Ovary (tissue), 9 donors: ENCODE data around the gene NEFH. TPM values are rescaled to one million over a fixed set of nuclear protein-coding genes. Genes with fewer than 3 reads are reported as not detected.

Source experiments
- DNase-seq, 5 donors: peaks; one replicate each; pipeline ENCODE4 v3.0.0-alpha.2; 2019 to 2020
- H3K27ac ChIP-seq, 2 donors: fragments of 200-600 bp; one replicate each; pipeline versions ENCODE4 v1.5.1 to v1.8.0; 2019 to 2022
- H3K27me3 ChIP-seq: fragments of 200-600 bp; one replicate; pipeline ENCODE4 v1.8.0; 2022
- H3K36me3 ChIP-seq: fragments of 200-600 bp; sonication (generic); one replicate; pipeline ENCODE4 v1.5.1; 2019
- H3K4me1 ChIP-seq: one replicate; pipeline ENCODE4 v1.8.1; 2013; ENCODE audit warnings: mild to moderate bottlenecking, moderate library complexity; ENCODE audit not compliant: insufficient read depth
- H3K4me3 ChIP-seq: fragments of 200-600 bp; sonication (generic); one replicate; pipeline ENCODE4 v1.5.1; 2017
- H3K9me3 ChIP-seq, 2 donors: fragments of 200-600 bp in 1 of 2; sonication (generic) in 1 of 2; one replicate each; pipeline versions ENCODE4 v1.5.1 to v1.8.1; 2013 to 2019; ENCODE audit warnings: mild to moderate bottlenecking in 1 of 2, moderate library complexity in 1 of 2
- CTCF ChIP-seq, 3 donors: fragments of 450-650 bp in 2 of 3; fragments of 200-600 bp in 1 of 3; IDR thresholded peaks; one replicate each; pipeline versions ENCODE4 v1.5.1 to v1.8.0; 2016 to 2022; ENCODE audit warnings: antibody characterized with exemption in 3 of 3, mild to moderate bottlenecking in 1 of 3
- EP300 ChIP-seq: sonication (generic); formaldehyde crosslinking; IDR thresholded peaks from one replicate; pipeline ENCODE4 v1.6.1; 2017; ENCODE audit warnings: antibody characterized with exemption
- POLR2A ChIP-seq: fragments of 450-650 bp; IDR thresholded peaks from one replicate; pipeline ENCODE4 v1.6.1; 2017; ENCODE audit warnings: antibody characterized with exemption, mild to moderate bottlenecking, moderate library complexity
- WGBS, 3 donors: extraction: QIAGEN DNeasy Blood & Tissue Kit in 1 of 3; methylation state at CpG; one replicate each; pipeline versions ENCODE4 v1.1.5 to v1.1.7; 2013 to 2017; 5-methylcytosine and 5-hydroxymethylcytosine counted together
- intact Hi-C, 4 donors: fragments of 100-400 bp; cut with DNase I; formaldehyde crosslinking; loops; one replicate each; pipeline versions ENCODE4 v1.11.0 to v1.15.1; 2022 to 2023
- polyA plus RNA-seq, 2 donors: library from polyadenylated mRNA; stranded (reverse); fragments of 200-250 nt in 1 of 2; fragments of 350-450 nt in 1 of 2; fragmentation: Illumina TruSeq in 1 of 2; extraction: RNeasy Lipid Tissue Mini Kit (QIAGEN cat#74804) in 1 of 2; gene quantifications; one replicate each; pipeline ENCODE4 v1.2.3, GENCODE V29; 2013 to 2014
- total RNA-seq, 7 donors: library from RNA; depleted of rRNA in 2 of 7; stranded (reverse); fragments of >200 nt in 2 of 7; fragmentation: NEBNext Ultra II Directional in 3 of 7; extraction: Animal tissue kit (Norgen Biotek cat#: 25700) in 3 of 7; gene quantifications; one replicate each; pipeline versions ENCODE4 v1.1.0 to v1.2.4, GENCODE V29; 2016 to 2023
- donor health status: DM: no; HTN: no; CAD: no; lungs with moderate emphysema.
- donor health status: DM: no; HTN: no; CAD: no.
- donor health status: Bipolar disorder and iron deficiency.
- donor health status: DM: yes; HTN: yes; CAD: no.
- donor health status: DM: no; HTN: no; CAD: no.
- donor health status: DM: yes; HTN: yes; CAD: no.

NEFH gene
- total and polyA plus RNA-seq, 9 donors, result 2.6 to 30.6 (median 12.4) TPM

DNA sequence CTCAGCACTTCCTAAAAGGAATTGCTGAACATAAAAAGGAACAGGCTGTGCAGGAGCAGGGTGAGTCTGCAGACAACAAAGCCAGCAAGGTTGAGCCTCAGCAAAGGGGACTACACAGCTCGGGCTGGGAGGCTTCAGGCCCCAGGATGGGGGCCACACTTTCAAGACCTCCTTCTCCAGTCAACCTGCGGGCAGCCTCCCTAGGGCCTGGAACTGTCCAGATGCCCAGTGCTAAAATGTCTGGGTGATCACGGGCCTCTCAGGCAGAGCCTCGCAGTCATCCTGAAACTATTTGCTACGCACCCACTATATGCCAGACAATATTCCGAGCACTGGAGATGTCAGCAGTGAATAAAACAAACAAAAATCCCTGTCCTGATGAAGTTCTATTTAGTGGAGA, 3.9 kb upstream of the NEFH start:
- no peak for TF ChIP-seq POLR2A
- no peak for TF ChIP-seq CTCF (IDR thresholded peaks at IDR 0.05)
- TF ChIP-seq EP300, result no peak
- Histone ChIP-seq H3K9me3 (no peaks in the 10 kb centered on the region), H3K4me1 (peaks cover 21% of the 10 kb centered on the region), H3K27ac (no peak overlapping the region), H3K36me3 (no peaks in the 10 kb centered on the region), H3K27me3 (no peaks in the 10 kb centered on the region), H3K4me3 (no peak overlapping the region)
- no peak for DNase-seq
- intact Hi-C loops, result no loop called here
- WGBS, 3 donors, result 48 to 60% (median 56%) methylated on average over 6 of the region's 6 CpGs

GRCh38 chr22:29477723-29478318, 2.2 kb upstream of the NEFH start:
- Histone ChIP-seq H3K27me3 (no peaks in the 10 kb centered on the region), H3K36me3 (no peaks in the 10 kb centered on the region), H3K9me3 (no peaks in the 10 kb centered on the region), H3K4me1 (peaks cover 31% of the 10 kb centered on the region), H3K27ac (no peak overlapping the region), H3K4me3 (no peak overlapping the region)
- DNase-seq, result no peak
- TF ChIP-seq EP300 (no peak), CTCF (IDR thresholded peaks at IDR 0.05) (no peak), POLR2A (no peak)
- 38 to 48% (median 44%) methylated on average over 4 of the region's 4 CpGs for WGBS, 3 donors
- intact Hi-C loops, result no loop called here

DNA sequence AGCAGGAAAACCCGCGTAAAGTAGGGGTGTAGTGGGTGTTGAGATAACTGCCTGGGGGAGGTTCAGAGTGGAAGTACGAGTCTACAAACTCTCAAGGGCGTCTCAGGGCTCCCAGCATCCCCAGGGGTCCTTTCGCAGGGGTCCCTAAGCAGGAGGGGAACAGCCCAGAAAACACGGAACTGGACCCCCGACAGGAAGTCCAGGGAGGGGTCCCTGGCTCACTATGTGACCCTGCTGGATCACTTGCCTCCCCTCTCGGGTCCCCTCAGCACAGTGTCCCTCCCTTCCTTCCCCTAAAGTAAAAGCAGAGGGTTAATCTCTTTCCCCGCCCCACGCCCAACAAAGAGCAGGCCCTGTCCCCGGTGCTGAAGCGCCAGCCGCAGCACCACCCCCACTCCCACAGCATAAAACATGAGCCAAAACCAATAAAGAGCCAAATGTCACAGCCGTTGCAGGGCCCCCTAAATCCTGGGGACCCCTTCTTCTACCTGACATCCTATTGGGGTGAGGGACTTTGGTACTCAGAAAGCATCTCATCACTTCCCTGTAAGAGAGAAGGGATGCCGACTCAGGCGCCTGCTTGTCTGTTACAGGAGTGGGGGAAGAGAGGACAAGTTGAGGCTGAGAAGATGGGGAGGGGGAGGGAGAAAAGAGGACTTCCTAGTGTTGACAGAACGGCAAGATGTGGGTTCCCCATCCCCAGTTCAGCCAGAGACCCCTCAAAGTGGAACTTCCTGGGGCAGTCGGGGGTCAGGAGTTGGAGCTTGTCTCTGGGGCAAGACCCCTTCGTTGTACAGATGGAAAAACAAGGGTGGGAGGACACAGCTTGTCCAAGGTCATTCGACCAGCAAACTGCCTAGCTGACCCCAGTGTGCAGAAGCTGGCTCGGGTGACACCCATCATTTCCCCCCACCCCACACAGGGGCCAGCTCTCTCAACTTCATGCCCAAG, 1.4 kb upstream of the NEFH start:
- Histone ChIP-seq H3K4me1 (peaks cover 32% of the 10 kb centered on the region), H3K9me3 (no peaks in the 10 kb centered on the region), H3K36me3 (no peaks in the 10 kb centered on the region), H3K4me3 (no peak overlapping the region), H3K27me3 (no peaks in the 10 kb centered on the region), H3K27ac (no peak overlapping the region)
- WGBS, 3 donors, result 11 to 13% (median 13%) methylated on average over 21 of the region's 21 CpGs
- intact Hi-C loops, result no loop called here
- peak in 3 of 5 donors; percentile 45 to 66 (median 46) for DNase-seq
- TF ChIP-seq EP300 (no peak), CTCF (IDR thresholded peaks at IDR 0.05) (no peak), POLR2A (no peak)

DNA sequence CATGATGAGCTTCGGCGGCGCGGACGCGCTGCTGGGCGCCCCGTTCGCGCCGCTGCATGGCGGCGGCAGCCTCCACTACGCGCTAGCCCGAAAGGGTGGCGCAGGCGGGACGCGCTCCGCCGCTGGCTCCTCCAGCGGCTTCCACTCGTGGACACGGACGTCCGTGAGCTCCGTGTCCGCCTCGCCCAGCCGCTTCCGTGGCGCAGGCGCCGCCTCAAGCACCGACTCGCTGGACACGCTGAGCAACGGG, 169 bp downstream of the NEFH start:
- H3K9me3 ChIP-seq, result no peaks in the 10 kb centered on the region
- TF ChIP-seq EP300, result no peak
- no peak for TF ChIP-seq CTCF (IDR thresholded peaks at IDR 0.05)
- no peak for TF ChIP-seq POLR2A

More for the DNA sequence above, 169 bp downstream of the NEFH start:
- H3K4me1 ChIP-seq, result peaks cover 32% of the 10 kb centered on the region
- WGBS, 3 donors, result 0 to 2% (median 1%) methylated on average over 2 to 39 of the region's 39 CpGs
- intact Hi-C loops, result no loop called here
- H3K4me3 ChIP-seq, result peak overlapping the region; percentile 11
- H3K27me3 ChIP-seq, result no peaks in the 10 kb centered on the region
- peak overlapping the region in 1 of 2 donors; percentile 28 for H3K27ac ChIP-seq
- H3K36me3 ChIP-seq, result no peaks in the 10 kb centered on the region
- DNase-seq, result no peak
